ENCODE measurements around the gene RNF40. TPM values are rescaled to one million over a fixed set of nuclear protein-coding genes. Genes with fewer than 3 reads are reported as not detected.

RNF40 gene
- 100 to 1,000 TPM in 1 of 2 experiments, 10 to 100 TPM in 1; 95.2 to 107 TPM for total RNA-seq

GRCh38 chr16:30761928-30762902 lies at the start of gene RNF40, which contains the start of gene CFAP119:
RNF40 (plus strand) TSS chr16:30762322; CDS start chr16:30762546, 224 bp downstream.
CFAP119 (minus strand) TSS chr16:30762062; CDS start chr16:30761748, 314 bp downstream.
- peak within 1 kb of the TSS; percentile 92 for H3K4me3 Mint-ChIP-seq
- peak; percentile 95 for DNase-seq
- H3K27me3 Mint-ChIP-seq, result no peaks in the 10 kb centered on the region
- peak within 1 kb of the TSS; percentile 86 for H3K27ac Mint-ChIP-seq
- no peaks in the 10 kb centered on the region for H3K9me3 Mint-ChIP-seq
- H3K36me3 Mint-ChIP-seq, result peaks cover 16% of the 10 kb centered on the region
- peaks cover 21% of the 10 kb centered on the region for H3K4me1 Mint-ChIP-seq

GRCh38 chr16:30715750-30716445 lies 46.2 kb upstream of the RNF40 start:
- H3K4me1 Mint-ChIP-seq, result peaks cover 32% of the 10 kb centered on the region
- H3K36me3 Mint-ChIP-seq, result peaks cover 57% of the 10 kb centered on the region
- H3K4me3 Mint-ChIP-seq, result peak overlapping the region; percentile 46

GRCh38 chr16:30720086-30720485 lies 42.0 kb upstream of the RNF40 start:
- no peak for DNase-seq
- no peak overlapping the region for H3K27ac Mint-ChIP-seq
- H3K4me1 Mint-ChIP-seq, result peaks cover 25% of the 10 kb centered on the region
- no peak overlapping the region for H3K4me3 Mint-ChIP-seq
- H3K36me3 Mint-ChIP-seq, result peaks cover 63% of the 10 kb centered on the region
- no peaks in the 10 kb centered on the region for H3K27me3 Mint-ChIP-seq
- H3K9me3 Mint-ChIP-seq, result peaks cover 1% of the 10 kb centered on the region

More at GRCh38 chr16:30715750-30716445, 46.2 kb upstream of the RNF40 start:
- H3K9me3 Mint-ChIP-seq, result peaks cover 1% of the 10 kb centered on the region
- H3K27ac Mint-ChIP-seq, result peak overlapping the region; percentile 90
- H3K27me3 Mint-ChIP-seq, result no peaks in the 10 kb centered on the region
- DNase-seq, result peak; percentile 44

- Mint-ChIP-seq H3K9me3 (no peaks in the 10 kb centered on the region), H3K36me3 (peaks cover 62% of the 10 kb centered on the region), H3K27ac (no peak overlapping the region), H3K4me3 (no peak overlapping the region), H3K27me3 (no peaks in the 10 kb centered on the region), H3K4me1 (peaks cover 20% of the 10 kb centered on the region)
- DNase-seq, result no peak
These were observed 41.4 kb upstream of the RNF40 start for GRCh38 chr16:30720694-30721093.

GRCh38 chr16:30721167-30721566 lies 41.0 kb upstream of the RNF40 start:
- peaks cover 15% of the 10 kb centered on the region for H3K4me1 Mint-ChIP-seq
- H3K27ac Mint-ChIP-seq, result no peak overlapping the region
- no peaks in the 10 kb centered on the region for H3K9me3 Mint-ChIP-seq
- H3K36me3 Mint-ChIP-seq, result peaks cover 61% of the 10 kb centered on the region
- H3K4me3 Mint-ChIP-seq, result no peak overlapping the region
- no peaks in the 10 kb centered on the region for H3K27me3 Mint-ChIP-seq
- DNase-seq, result no peak

GRCh38 chr16:30721606-30722005 lies 40.5 kb upstream of the RNF40 start:
- no peak overlapping the region for H3K27ac Mint-ChIP-seq
- H3K4me1 Mint-ChIP-seq, result peaks cover 10% of the 10 kb centered on the region
- no peak for DNase-seq
- no peaks in the 10 kb centered on the region for H3K9me3 Mint-ChIP-seq
- peaks cover 59% of the 10 kb centered on the region for H3K36me3 Mint-ChIP-seq
- H3K27me3 Mint-ChIP-seq, result no peaks in the 10 kb centered on the region
- no peak overlapping the region for H3K4me3 Mint-ChIP-seq

GRCh38 chr16:30722443-30722842 lies 39.7 kb upstream of the RNF40 start:
- no peak overlapping the region for H3K27ac Mint-ChIP-seq
- no peaks in the 10 kb centered on the region for H3K27me3 Mint-ChIP-seq
- H3K4me1 Mint-ChIP-seq, result peaks cover 5% of the 10 kb centered on the region
- peaks cover 55% of the 10 kb centered on the region for H3K36me3 Mint-ChIP-seq
- no peak overlapping the region for H3K4me3 Mint-ChIP-seq
- H3K9me3 Mint-ChIP-seq, result no peaks in the 10 kb centered on the region
- DNase-seq, result no peak

GRCh38 chr16:30722916-30723315 lies 39.2 kb upstream of the RNF40 start:
- peaks cover 56% of the 10 kb centered on the region for H3K36me3 Mint-ChIP-seq
- no peak overlapping the region for H3K4me3 Mint-ChIP-seq

GRCh38 chr16:30723725-30724355 lies 38.3 kb upstream of the RNF40 start:
- peaks cover 5% of the 10 kb centered on the region for H3K4me1 Mint-ChIP-seq
- peaks cover 57% of the 10 kb centered on the region for H3K36me3 Mint-ChIP-seq
- no peak overlapping the region for H3K4me3 Mint-ChIP-seq
- no peaks in the 10 kb centered on the region for H3K27me3 Mint-ChIP-seq
- no peak for DNase-seq
- H3K27ac Mint-ChIP-seq, result peak overlapping the region; percentile 50
- H3K9me3 Mint-ChIP-seq, result no peaks in the 10 kb centered on the region

More at GRCh38 chr16:30722916-30723315, 39.2 kb upstream of the RNF40 start:
- no peak overlapping the region for H3K27ac Mint-ChIP-seq
- H3K4me1 Mint-ChIP-seq, result peaks cover 5% of the 10 kb centered on the region
- no peaks in the 10 kb centered on the region for H3K27me3 Mint-ChIP-seq
- no peaks in the 10 kb centered on the region for H3K9me3 Mint-ChIP-seq
- DNase-seq, result no peak

GRCh38 chr16:30724641-30725417 lies 37.3 kb upstream of the RNF40 start:
- H3K27ac Mint-ChIP-seq, result peak overlapping the region; percentile 27
- H3K27me3 Mint-ChIP-seq, result no peaks in the 10 kb centered on the region
- H3K4me1 Mint-ChIP-seq, result peaks cover 5% of the 10 kb centered on the region
- no peak for DNase-seq
- H3K9me3 Mint-ChIP-seq, result no peaks in the 10 kb centered on the region
- no peak overlapping the region for H3K4me3 Mint-ChIP-seq
- peaks cover 56% of the 10 kb centered on the region for H3K36me3 Mint-ChIP-seq

- no peaks in the 10 kb centered on the region for H3K9me3 Mint-ChIP-seq
- H3K4me1 Mint-ChIP-seq, result peaks cover 5% of the 10 kb centered on the region
- DNase-seq, result no peak
- no peak overlapping the region for H3K4me3 Mint-ChIP-seq
- H3K27me3 Mint-ChIP-seq, result no peaks in the 10 kb centered on the region
- H3K27ac Mint-ChIP-seq, result no peak overlapping the region
- peaks cover 53% of the 10 kb centered on the region for H3K36me3 Mint-ChIP-seq
These were observed 36.7 kb upstream of the RNF40 start for GRCh38 chr16:30725418-30725792.

GRCh38 chr16:30728321-30728720 lies 33.8 kb upstream of the RNF40 start:
- no peak overlapping the region for H3K27ac Mint-ChIP-seq

GRCh38 chr16:30728899-30729672 lies 33.0 kb upstream of the RNF40 start:
- no peaks in the 10 kb centered on the region for H3K27me3 Mint-ChIP-seq
- H3K9me3 Mint-ChIP-seq, result no peaks in the 10 kb centered on the region
- DNase-seq, result no peak
- H3K4me3 Mint-ChIP-seq, result no peak overlapping the region
- no peak overlapping the region for H3K27ac Mint-ChIP-seq
- H3K4me1 Mint-ChIP-seq, result peaks cover 7% of the 10 kb centered on the region
- peaks cover 29% of the 10 kb centered on the region for H3K36me3 Mint-ChIP-seq

More at GRCh38 chr16:30728321-30728720, 33.8 kb upstream of the RNF40 start:
- H3K9me3 Mint-ChIP-seq, result no peaks in the 10 kb centered on the region
- H3K36me3 Mint-ChIP-seq, result peaks cover 37% of the 10 kb centered on the region
- peaks cover 7% of the 10 kb centered on the region for H3K4me1 Mint-ChIP-seq
- DNase-seq, result no peak
- H3K4me3 Mint-ChIP-seq, result no peak overlapping the region
- H3K27me3 Mint-ChIP-seq, result no peaks in the 10 kb centered on the region
